GM19238 (cell line): ENCODE measurements around the gene PCMTD2.
"Not testable (repeated sequence)": the region's sequence is repeated elsewhere in the genome, so short reads cannot be mapped to it uniquely, and the experiment has no call there.

Experiments used
- DNase-seq: peaks from one replicate; pipeline ENCODE4 v3.0.0; 2011; ENCODE audit warnings: low spot score; ENCODE audit not compliant: insufficient read length

PCMTD2 gene

GRCh38 chr20:64286447-64287263 is 31.1 kb downstream of the PCMTD2 start:
- DNase-seq = not testable (repeated sequence)

- DNase-seq = not testable (repeated sequence)
Measured at GRCh38 chr20:64287264-64287590, 31.7 kb downstream of the PCMTD2 start.

GRCh38 chr20:64292167-64292566 is 36.6 kb downstream of the PCMTD2 start:
- DNase-seq = not testable (repeated sequence)

GRCh38 chr20:64303086-64303485 is 47.5 kb downstream of the PCMTD2 start:
- not testable (repeated sequence) for DNase-seq

- DNase-seq = not testable (repeated sequence)
Measured at GRCh38 chr20:64313761-64314160, 58.2 kb downstream of the PCMTD2 start.

GRCh38 chr20:64315381-64315780 is 59.8 kb downstream of the PCMTD2 start:
- not testable (repeated sequence) for DNase-seq

- not testable (repeated sequence) for DNase-seq
Measured at GRCh38 chr20:64315884-64316283, 60.3 kb downstream of the PCMTD2 start.

- DNase-seq = not testable (repeated sequence)
Measured at GRCh38 chr20:64316415-64317083, 61.0 kb downstream of the PCMTD2 start.

GRCh38 chr20:64317331-64317730 is 61.8 kb downstream of the PCMTD2 start:
- DNase-seq = not testable (repeated sequence)

GRCh38 chr20:64318056-64318455 is 62.5 kb downstream of the PCMTD2 start:
- DNase-seq = not testable (repeated sequence)

GRCh38 chr20:64322031-64322789 is 66.7 kb downstream of the PCMTD2 start:
- not testable (repeated sequence) for DNase-seq
